ENCODE data around the gene SAP30.

The SAP30 gene

DNA sequence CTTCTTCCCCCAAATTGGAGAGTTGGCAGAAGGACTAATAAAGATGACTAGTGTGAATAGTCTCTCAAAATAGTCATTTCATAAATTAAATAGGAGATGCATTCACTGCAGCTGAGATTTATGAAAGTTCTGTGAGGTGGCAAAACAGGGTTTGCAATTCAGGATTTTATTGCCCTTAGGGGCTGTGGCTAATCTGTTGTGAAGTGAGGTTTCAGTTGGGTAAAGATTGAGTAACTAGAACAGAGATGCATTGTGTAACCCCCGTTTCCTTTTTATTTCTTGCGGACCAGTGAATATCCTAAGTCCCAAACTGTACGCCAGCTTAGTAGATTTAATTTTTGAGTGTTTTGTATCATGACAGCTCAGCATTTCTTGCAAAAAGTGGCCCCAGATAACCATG is 44.3 kb downstream of the SAP30 start:
- no peak for DNase-seq (ENCODE audit: low spot score)

DNA sequence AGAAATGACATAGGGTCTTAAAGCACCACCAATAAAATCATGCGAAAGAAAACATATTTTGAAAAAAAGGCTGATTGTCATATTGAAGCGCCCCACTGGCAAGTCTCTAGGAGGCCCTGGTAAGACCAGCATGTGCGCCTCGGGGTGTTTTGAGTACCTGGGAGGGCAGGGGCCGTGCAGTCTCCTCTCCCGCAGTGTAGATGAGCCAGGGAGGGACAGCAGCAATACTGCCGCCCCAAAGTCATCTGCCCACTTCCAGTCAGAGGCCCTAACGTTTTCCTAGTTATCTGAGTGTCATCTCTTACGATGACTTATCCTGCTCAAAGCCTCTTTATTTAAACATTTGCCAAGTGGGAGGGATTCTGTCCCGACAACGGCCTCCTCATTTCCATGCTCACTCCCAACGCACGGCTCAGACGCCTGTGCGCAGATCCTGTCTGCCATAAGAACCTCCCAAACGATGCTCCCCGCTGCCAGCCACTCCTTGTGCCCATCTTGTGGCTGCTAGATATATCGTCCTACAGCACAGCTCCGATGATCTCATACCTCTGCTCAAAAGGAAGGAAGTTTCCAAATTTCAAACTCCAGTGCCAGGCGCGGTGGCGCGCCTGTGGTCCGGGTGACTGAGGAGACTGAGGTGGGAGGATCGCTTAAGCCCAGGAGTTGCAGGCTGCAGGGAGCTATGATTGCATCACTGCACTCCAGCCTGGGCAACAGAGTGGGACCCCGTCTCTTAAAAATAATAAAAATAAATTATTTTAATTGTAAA is 45.3 kb downstream of the SAP30 start:
- DNase-seq (ENCODE audit: low spot score): no peak

DNA sequence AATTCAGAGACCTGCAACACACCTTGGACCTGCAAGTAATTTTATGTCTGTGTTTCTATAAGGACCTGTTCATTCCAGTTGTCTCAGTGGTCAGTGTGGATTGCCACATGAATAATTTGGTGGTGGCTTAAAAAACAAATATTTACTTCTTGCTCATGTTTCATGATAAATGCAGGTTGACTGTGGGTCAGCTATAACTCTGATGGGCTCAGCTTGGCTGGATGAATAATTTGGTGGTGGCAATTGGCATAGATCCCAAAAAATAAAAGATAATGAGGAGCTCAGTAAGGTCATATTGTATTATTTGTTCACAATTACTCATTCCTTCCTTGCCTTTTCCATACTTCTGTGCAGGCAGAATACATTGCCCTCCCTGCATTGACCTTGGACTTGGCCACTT is 47.1 kb downstream of the SAP30 start:
- DNase-seq (ENCODE audit: low spot score): no peak

DNA sequence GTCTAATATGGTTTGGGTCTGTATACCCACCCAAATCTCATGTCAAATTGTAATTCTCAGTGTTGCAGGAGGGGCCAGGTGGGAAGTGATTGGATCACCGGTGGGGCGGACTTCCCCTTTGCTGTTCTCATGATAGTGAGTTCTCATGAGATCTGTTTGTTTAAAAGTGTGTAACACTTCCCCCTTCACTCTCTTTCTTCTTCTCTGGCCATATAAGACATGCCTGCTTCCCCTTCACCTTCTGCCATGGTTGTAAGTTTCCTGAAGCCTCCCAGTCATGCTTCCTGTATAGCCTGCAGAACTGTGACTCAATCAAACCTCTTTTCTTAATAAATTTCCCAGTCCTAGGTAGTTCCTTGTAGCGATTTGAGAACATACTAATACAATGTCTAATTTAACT is 47.9 kb downstream of the SAP30 start:
- DNase-seq (ENCODE audit: low spot score): no peak

DNA sequence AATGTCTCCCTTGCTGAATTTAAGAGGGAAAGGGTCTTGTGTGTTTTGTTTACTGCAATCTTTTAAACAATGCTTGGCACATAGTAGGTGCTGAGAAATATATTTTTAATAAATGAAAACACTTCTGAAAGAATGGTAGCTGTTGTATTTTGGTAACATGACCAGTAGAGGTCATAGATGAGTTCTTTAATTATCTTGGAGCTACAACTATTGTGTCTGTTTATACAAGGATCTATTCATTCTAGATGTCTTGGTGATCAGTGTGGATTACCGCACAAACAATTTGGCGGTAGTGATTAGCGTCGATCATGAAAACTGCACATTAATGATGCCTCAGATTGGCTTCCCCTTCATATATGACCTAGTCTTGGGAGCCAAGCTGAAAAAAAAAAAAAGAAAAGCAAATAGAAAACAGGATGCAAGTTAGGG is 49.6 kb downstream of the SAP30 start:
- no peak for DNase-seq (ENCODE audit: low spot score)

DNA sequence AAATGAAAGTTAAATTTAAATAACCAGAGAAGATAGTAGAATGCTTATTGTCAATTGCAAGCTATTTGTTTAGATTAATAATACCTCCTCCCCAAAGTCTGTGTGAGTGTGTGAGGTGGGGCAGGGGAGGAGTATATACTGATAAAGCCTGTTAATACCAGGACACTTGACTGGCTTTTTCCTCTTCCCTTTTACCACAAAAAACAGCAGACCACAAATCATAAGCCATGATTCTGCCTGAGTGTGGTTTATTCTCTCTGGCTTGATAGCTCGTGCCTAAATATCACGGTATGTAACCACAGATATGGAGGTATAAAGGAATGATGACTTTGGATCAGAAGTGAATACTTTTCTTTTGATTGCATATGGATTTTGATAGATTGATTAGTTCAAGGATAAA is 50.0 kb downstream of the SAP30 start:
- no peak for DNase-seq (ENCODE audit: low spot score)

DNA sequence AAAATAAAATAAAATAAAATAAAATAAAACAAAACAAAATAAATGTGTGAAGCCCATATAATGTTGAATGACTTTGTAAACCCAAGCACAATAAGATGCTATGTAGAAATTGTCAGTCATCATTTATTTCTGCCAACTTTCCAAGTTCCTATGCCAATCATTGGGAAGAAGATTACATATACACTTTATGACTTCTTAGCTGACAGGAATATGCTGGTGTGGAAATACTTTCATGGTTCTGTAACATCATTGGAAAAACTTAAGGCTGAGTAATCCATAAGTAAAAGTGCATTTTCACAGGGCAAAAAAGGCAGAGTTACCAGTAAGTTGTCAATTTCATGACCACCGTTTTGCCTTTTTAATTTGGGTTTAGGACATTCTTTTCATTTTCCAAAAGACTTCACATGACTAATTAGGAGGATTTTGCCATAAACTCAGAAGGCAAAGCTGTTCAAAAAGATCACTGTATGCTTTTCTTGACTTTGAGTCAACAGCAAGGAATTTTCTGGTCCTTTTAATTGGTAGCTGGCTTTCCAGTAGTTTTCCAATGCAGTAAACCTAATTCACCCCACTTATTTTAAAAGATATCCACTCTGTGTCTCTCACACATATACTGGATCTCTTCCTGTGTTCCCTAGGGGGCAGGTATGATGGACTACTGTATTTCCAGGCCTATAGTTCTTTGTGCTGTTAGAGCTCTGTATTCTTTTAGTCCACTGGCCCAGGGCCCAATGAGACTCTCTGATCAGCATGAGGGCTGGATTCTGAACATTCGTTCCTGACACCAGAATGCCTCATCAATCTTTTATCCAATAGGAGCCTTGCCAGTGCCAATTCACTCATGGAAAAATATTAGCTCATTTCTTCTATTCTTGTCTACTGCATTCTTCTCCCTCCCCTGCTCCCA is 54.4 kb downstream of the SAP30 start:
- DNase-seq (ENCODE audit: low spot score): no peak

DNA sequence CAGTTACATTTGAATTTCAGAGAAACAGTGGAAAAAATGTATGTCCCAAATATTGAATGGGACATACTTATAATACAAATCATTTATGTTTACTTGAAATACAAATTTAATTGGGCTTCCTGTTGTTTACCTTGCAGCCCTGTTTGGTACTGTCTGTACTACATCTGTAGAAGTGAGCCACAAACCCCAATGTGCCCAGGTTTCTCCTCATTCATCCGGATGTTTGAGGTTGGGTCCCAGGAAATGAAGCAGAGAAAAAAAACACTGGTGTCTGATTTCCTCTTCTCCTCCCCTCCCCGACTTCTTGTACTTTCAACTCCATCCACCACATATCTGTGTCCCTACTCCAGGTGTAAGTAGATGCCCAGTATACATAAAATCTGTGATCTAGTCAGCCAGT is 55.3 kb downstream of the SAP30 start:
- DNase-seq (ENCODE audit: low spot score): peak; percentile 35

Measured in CD4-positive, alpha-beta T cell treated with Interleukin-6 at 100 ng/mL for 8 hours (primary cell).